ENCODE results near the gene CLCN2. TPM values are rescaled to one million over a fixed set of nuclear protein-coding genes. Genes with fewer than 3 reads are reported as not detected.

CLCN2 gene
- total RNA-seq, 4 donors from 2014 or later: 1.7 to 6.0 (median 4.0) TPM

- intact Hi-C loops (cut with DNase I; ENCODE audit: low total_unique reads): no loop called here
- no peak overlapping the region for H3K4me3 ChIP-seq (ENCODE audit: low read depth, poor library complexity, severe bottlenecking)
- TF ChIP-seq POLR2A (IDR thresholded peaks at IDR 0.05) (no peak), CTCF (IDR thresholded peaks at IDR 0.05) (no peak)
- DNase-seq (ENCODE audit: low spot score in 2 of 2): no peak
- 93 to 95% methylated on average over 15 to 16 of the region's 16 CpGs for WGBS, 2 donors
Measured at GRCh38 chr3:184382326-184383032, 21.1 kb upstream of the CLCN2 start.

- H3K4me3 ChIP-seq (ENCODE audit: low read depth, poor library complexity, severe bottlenecking): no peak overlapping the region
- TF ChIP-seq POLR2A (IDR thresholded peaks at IDR 0.05) (no peak), CTCF (IDR thresholded peaks at IDR 0.05) (no peak)
- intact Hi-C loops (cut with DNase I; ENCODE audit: low total_unique reads): no loop called here
- WGBS, 2 donors: 24 to 47% methylated on average over 25 to 27 of the region's 55 CpGs
- DNase-seq (ENCODE audit: low spot score in 2 of 2): no peak
Measured at GRCh38 chr3:184381261-184382224, 20.1 kb upstream of the CLCN2 start.

GRCh38 chr3:184380627-184381260 is 19.3 kb upstream of the CLCN2 start:
- WGBS, 2 donors: 1% methylated on average over 28 to 34 of the region's 42 CpGs
- peak overlapping the region; percentile 36 for H3K4me3 ChIP-seq (ENCODE audit: low read depth, poor library complexity, severe bottlenecking)
- TF ChIP-seq POLR2A (IDR thresholded peaks at IDR 0.05) (no peak), CTCF (IDR thresholded peaks at IDR 0.05) (no peak)
- intact Hi-C loops (cut with DNase I; ENCODE audit: low total_unique reads): no loop called here
- no peak for DNase-seq (ENCODE audit: low spot score in 2 of 2)

GRCh38 chr3:184380185-184380626 is 18.8 kb upstream of the CLCN2 start:
- H3K4me3 ChIP-seq (ENCODE audit: low read depth, poor library complexity, severe bottlenecking): peak overlapping the region; percentile 36
- intact Hi-C loops (cut with DNase I; ENCODE audit: low total_unique reads): no loop called here
- 0% methylated on average over 4 to 31 of the region's 62 CpGs for WGBS, 2 donors
- peak; percentile 48 to 94 for DNase-seq (ENCODE audit: low spot score in 2 of 2)
- TF ChIP-seq CTCF (IDR thresholded peaks at IDR 0.05) (no peak), POLR2A (IDR thresholded peaks at IDR 0.05) (no peak)

GRCh38 chr3:184379358-184380184 is 18.2 kb upstream of the CLCN2 start, which contains the start of gene CHRD:
CHRD (plus strand) TSS chr3:184380054; CDS start chr3:184380319, 265 bp downstream.
- 34% methylated on average over 14 to 19 of the region's 71 CpGs for WGBS, 2 donors
- no peak for TF ChIP-seq POLR2A (IDR thresholded peaks at IDR 0.05)
- no peak for TF ChIP-seq CTCF (IDR thresholded peaks at IDR 0.05)
- no peak for DNase-seq (ENCODE audit: low spot score in 2 of 2)
- H3K4me3 ChIP-seq (ENCODE audit: low read depth, poor library complexity, severe bottlenecking): peak within 1 kb of the TSS; percentile 36
- intact Hi-C loops (cut with DNase I; ENCODE audit: low total_unique reads): no loop called here
